ENCODE measurements around the gene PCDHGA10.
"Not testable (repeated sequence)": the region's sequence is repeated elsewhere in the genome, so short reads cannot be mapped to it uniquely, and the experiment has no call there.

PCDHGA10 gene

GRCh38 chr5:141422742-141423291 lies 10.0 kb downstream of the PCDHGA10 start:
- no peak for DNase-seq

GRCh38 chr5:141427783-141428426 lies 15.1 kb downstream of the PCDHGA10 start:
- DNase-seq: no peak

- DNase-seq: no peak
These were observed 17.7 kb downstream of the PCDHGA10 start, which contains the start of gene PCDHGA12 for GRCh38 chr5:141430332-141431113. PCDHGA12 (plus strand) TSS chr5:141430507; CDS start chr5:141430760, 253 bp downstream.

- no peak for DNase-seq
These were observed 18.5 kb downstream of the PCDHGA10 start for GRCh38 chr5:141431286-141431685.

GRCh38 chr5:141432308-141432707 lies 19.5 kb downstream of the PCDHGA10 start:
- not testable (repeated sequence) for DNase-seq

GRCh38 chr5:141432726-141433125 lies 19.9 kb downstream of the PCDHGA10 start:
- DNase-seq: not testable (repeated sequence)

- DNase-seq: no peak
These were observed 21.2 kb downstream of the PCDHGA10 start for GRCh38 chr5:141434006-141434405.

GRCh38 chr5:141437221-141437620 lies 24.4 kb downstream of the PCDHGA10 start:
- no peak for DNase-seq

- no peak for DNase-seq
These were observed 26.8 kb downstream of the PCDHGA10 start for GRCh38 chr5:141439411-141440141.

- no peak for DNase-seq
These were observed 27.6 kb downstream of the PCDHGA10 start for GRCh38 chr5:141440341-141440740.

- DNase-seq: no peak
These were observed 28.9 kb downstream of the PCDHGA10 start for GRCh38 chr5:141441571-141442170.

- no peak for DNase-seq
These were observed 52.6 kb downstream of the PCDHGA10 start for GRCh38 chr5:141465351-141465750.

All from activated CD4-positive, alpha-beta T cell treated with anti-CD3 and anti-CD28 coated beads, Interleukin-2, amount 50 U/mL, for 48 hours (primary cell).